GM12801 (cell line): ENCODE measurements around the gene FAM193B.

ENCODE experiments used
- CTCF ChIP-seq: IDR thresholded peaks from one replicate; pipeline ENCODE4 v1.5.1; 2011; ENCODE audit warnings: control low read depth; ENCODE audit not compliant: insufficient read length; ENCODE audit errors: extremely low read depth

FAM193B gene

GRCh38 chr5:177475563-177476427 is 78.6 kb downstream of the FAM193B start:
- TF ChIP-seq CTCF: no peak

- TF ChIP-seq CTCF: no peak
These were observed 79.4 kb downstream of the FAM193B start for GRCh38 chr5:177474846-177475562.

GRCh38 chr5:177474002-177474476 is 80.3 kb downstream of the FAM193B start:
- no peak for TF ChIP-seq CTCF

- no peak for TF ChIP-seq CTCF
These were observed 80.8 kb downstream of the FAM193B start, which contains the start of gene DBN1 for GRCh38 chr5:177473443-177474001. Gene DBN1, minus strand, starts transcription at chr5:177473634. Its CDS starts 113 bp downstream, at chr5:177473521.

- no peak for TF ChIP-seq CTCF
These were observed 81.6 kb downstream of the FAM193B start for GRCh38 chr5:177472460-177473442.

- TF ChIP-seq CTCF: no peak
These were observed 82.6 kb downstream of the FAM193B start for GRCh38 chr5:177471610-177472356.
